Fibroblast of pulmonary artery (primary cell): Measurements from ENCODE around the gene FBXW8.

ENCODE experiments used
- DNase-seq: peaks from one replicate; pipeline ENCODE4 v3.0.0-alpha.2; 2010; ENCODE audit warnings: low read depth
- H3K4me3 ChIP-seq: replicated peaks from 2 replicates; pipeline ENCODE4 v1.5.1; 2011; ENCODE audit warnings: low read depth, mild to moderate bottlenecking, control low read depth, low read length, moderate library complexity
- CTCF ChIP-seq: IDR thresholded peaks from 2 replicates; pipeline ENCODE4 v1.5.1; 2011; ENCODE audit warnings: mild to moderate bottlenecking, control low read depth, low read length, inconsistent platforms; ENCODE audit errors: missing control alignments

Gene FBXW8

GRCh38 chr12:116880817-116881324 lies 29.9 kb upstream of the FBXW8 start:
- peak; percentile 33 for DNase-seq
- no peak overlapping the region for H3K4me3 ChIP-seq
- no peak for TF ChIP-seq CTCF

- DNase-seq: no peak
- no peak for TF ChIP-seq CTCF
- H3K4me3 ChIP-seq: no peak within 1 kb of the TSS
Observed at GRCh38 chr12:116881325-116881876, 29.3 kb upstream of the FBXW8 start, which contains the start of gene HRK. TSS of gene HRK (minus strand) at chr12:116881441. CDS start at chr12:116881307, 134 bp downstream.

GRCh38 chr12:116881877-116882507 lies 28.8 kb upstream of the FBXW8 start:
- no peak overlapping the region for H3K4me3 ChIP-seq
- no peak for TF ChIP-seq CTCF
- no peak for DNase-seq

GRCh38 chr12:116882742-116883141 lies 28.0 kb upstream of the FBXW8 start:
- DNase-seq: peak; percentile 59
- peak; percentile 31 for TF ChIP-seq CTCF
- H3K4me3 ChIP-seq: no peak overlapping the region

- no peak for DNase-seq
- TF ChIP-seq CTCF: no peak
- no peak overlapping the region for H3K4me3 ChIP-seq
Observed at GRCh38 chr12:116884871-116885270, 25.9 kb upstream of the FBXW8 start.

GRCh38 chr12:116885491-116885890 lies 25.3 kb upstream of the FBXW8 start:
- no peak for TF ChIP-seq CTCF
- H3K4me3 ChIP-seq: no peak overlapping the region
- peak; percentile 20 for DNase-seq

GRCh38 chr12:116887244-116887643 lies 23.5 kb upstream of the FBXW8 start:
- no peak for TF ChIP-seq CTCF
- DNase-seq: no peak
- no peak overlapping the region for H3K4me3 ChIP-seq
